Thyroid gland (tissue), 4 donors: Measurements from ENCODE around the gene CUL1. TPM values are rescaled to one million over a fixed set of nuclear protein-coding genes. Genes with fewer than 3 reads are reported as not detected.

ENCODE experiments used
- DNase-seq, 2 donors: peaks; one replicate each; pipeline ENCODE4 v3.0.0-alpha.2; 2019
- H3K27ac ChIP-seq, 3 donors: fragments of 200-600 bp; sonication (generic); 1 replicate in 2 of 3; 2 replicates in 1 of 3; pipeline ENCODE4 v1.5.1; 2016 to 2019; ENCODE audit warnings: mild to moderate bottlenecking in 1 of 3, moderate library complexity in 1 of 3
- H3K27me3 ChIP-seq: fragments of 200-600 bp; sonication (generic); one replicate; pipeline ENCODE4 v1.5.1; 2019
- H3K36me3 ChIP-seq, 2 donors: fragments of 200-600 bp; sonication (generic); one replicate each; pipeline ENCODE4 v1.5.1; 2016 to 2019
- H3K4me1 ChIP-seq, 2 donors: fragments of 200-600 bp; sonication (generic); one replicate each; pipeline ENCODE4 v1.5.1; 2017 to 2019
- H3K4me3 ChIP-seq, 3 donors: fragments of 200-600 bp; sonication (generic); replicated peaks in 1 of 3; 1 replicate in 2 of 3; 2 replicates in 1 of 3; pipeline ENCODE4 v1.5.1; 2016; ENCODE audit warnings: mild to moderate bottlenecking in 1 of 3
- H3K9me3 ChIP-seq: fragments of 200-600 bp; sonication (generic); one replicate; pipeline ENCODE4 v1.5.1; 2017
- POLR2A ChIP-seq, 2 donors: fragments of 450-650 bp; IDR thresholded peaks; one replicate each; pipeline ENCODE4 v1.6.1; 2017; ENCODE audit warnings: antibody characterized with exemption in 2 of 2, mild to moderate bottlenecking in 2 of 2, moderate library complexity in 1 of 2
- WGBS, 2 donors: methylation state at CpG; one replicate each; pipeline ENCODE4 v1.1.5; 2017; 5-methylcytosine and 5-hydroxymethylcytosine counted together
- intact Hi-C: fragments of 100-400 bp; cut with DNase I; formaldehyde crosslinking; loops from one replicate; pipeline ENCODE4 v1.15.1; 2023
- total RNA-seq, 4 donors: library from RNA; depleted of rRNA; stranded (reverse); fragments of >200 nt; gene quantifications; one replicate each; pipeline ENCODE4 v1.2.3, GENCODE V29; 2016
- TF ChIP-seq, protein P1 (sequence below), 6 experiments: fragments of 200-600 bp in 3 of 6; fragments of 450-650 bp in 3 of 6; sonication (generic) in 3 of 6; IDR thresholded peaks; one replicate each; pipeline ENCODE4 v1.5.1; 2016 to 2019; ENCODE audit warnings: antibody characterized with exemption in 6 of 6, mild to moderate bottlenecking in 2 of 6, inconsistent platforms in 1 of 6, moderate library complexity in 1 of 6

Gene CUL1
- total RNA-seq, 4 donors from 2014 or later: 51.3 to 53.4 (median 52.9) TPM

DNA sequence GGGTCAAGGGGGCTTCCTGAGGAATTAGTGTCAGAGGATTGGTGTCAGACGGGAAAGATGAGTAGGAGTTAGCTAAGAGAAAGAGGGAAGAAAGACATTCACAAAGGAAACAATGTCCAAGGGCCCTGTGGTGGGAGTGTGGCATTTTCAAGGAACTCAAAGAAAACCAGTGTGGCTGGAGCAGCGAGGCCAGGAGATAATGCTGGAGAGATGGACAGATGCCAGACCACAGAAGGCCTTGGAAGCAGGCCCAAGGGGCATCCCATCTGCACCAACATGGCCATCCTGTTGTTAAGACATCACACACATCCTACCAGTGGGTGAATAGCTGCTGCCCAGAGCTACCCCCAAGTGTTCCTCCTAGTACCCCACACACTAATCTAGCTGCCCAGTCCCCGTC is 36.1 kb upstream of the CUL1 start:
- intact Hi-C loops: no loop called here
- H3K9me3 ChIP-seq: no peaks in the 10 kb centered on the region
- 81 to 90% methylated on average over 3 of the region's 3 CpGs for WGBS, 2 donors
- TF ChIP-seq, protein P1, sequence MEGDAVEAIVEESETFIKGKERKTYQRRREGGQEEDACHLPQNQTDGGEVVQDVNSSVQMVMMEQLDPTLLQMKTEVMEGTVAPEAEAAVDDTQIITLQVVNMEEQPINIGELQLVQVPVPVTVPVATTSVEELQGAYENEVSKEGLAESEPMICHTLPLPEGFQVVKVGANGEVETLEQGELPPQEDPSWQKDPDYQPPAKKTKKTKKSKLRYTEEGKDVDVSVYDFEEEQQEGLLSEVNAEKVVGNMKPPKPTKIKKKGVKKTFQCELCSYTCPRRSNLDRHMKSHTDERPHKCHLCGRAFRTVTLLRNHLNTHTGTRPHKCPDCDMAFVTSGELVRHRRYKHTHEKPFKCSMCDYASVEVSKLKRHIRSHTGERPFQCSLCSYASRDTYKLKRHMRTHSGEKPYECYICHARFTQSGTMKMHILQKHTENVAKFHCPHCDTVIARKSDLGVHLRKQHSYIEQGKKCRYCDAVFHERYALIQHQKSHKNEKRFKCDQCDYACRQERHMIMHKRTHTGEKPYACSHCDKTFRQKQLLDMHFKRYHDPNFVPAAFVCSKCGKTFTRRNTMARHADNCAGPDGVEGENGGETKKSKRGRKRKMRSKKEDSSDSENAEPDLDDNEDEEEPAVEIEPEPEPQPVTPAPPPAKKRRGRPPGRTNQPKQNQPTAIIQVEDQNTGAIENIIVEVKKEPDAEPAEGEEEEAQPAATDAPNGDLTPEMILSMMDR (IDR thresholded peaks at IDR 0.05): no peak
- TF ChIP-seq POLR2A (IDR thresholded peaks at IDR 0.05): no peak
- H3K27me3 ChIP-seq: no peaks in the 10 kb centered on the region
- H3K36me3 ChIP-seq: no peaks in the 10 kb centered on the region
- no peak overlapping the region for H3K4me3 ChIP-seq
- peaks cover 0 to 8% of the 10 kb centered on the region in 2 donors for H3K4me1 ChIP-seq
- H3K27ac ChIP-seq: no peak overlapping the region
- DNase-seq: no peak

DNA sequence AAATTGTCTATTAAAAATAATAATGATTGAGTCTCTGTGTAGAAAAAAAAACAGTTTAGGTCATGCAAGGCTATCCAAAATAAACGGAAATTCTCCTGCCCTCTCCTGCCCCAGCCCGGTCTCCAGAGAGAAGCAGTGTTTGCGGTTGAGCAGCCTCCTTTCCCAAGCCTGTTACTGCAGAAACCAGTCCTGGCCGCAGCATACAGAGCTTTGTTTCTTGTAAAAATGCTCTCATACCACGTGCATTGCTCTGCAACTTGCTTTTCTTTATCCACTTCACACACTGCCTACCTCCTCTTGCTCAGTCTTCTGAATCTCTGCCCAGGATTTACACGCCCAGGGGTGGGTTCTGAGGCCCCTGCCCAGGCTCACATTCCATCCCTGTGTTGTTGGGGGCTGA is 34.4 kb upstream of the CUL1 start:
- DNase-seq: peak; percentile 17 to 33
- no peaks in the 10 kb centered on the region for H3K9me3 ChIP-seq
- no peak overlapping the region for H3K27ac ChIP-seq
- intact Hi-C loops: no loop called here
- H3K4me3 ChIP-seq: no peak overlapping the region
- H3K36me3 ChIP-seq: no peaks in the 10 kb centered on the region
- no peaks in the 10 kb centered on the region for H3K27me3 ChIP-seq
- H3K4me1 ChIP-seq: peaks cover 0 to 8% of the 10 kb centered on the region in 2 donors
- TF ChIP-seq, protein P1 (IDR thresholded peaks at IDR 0.05): no peak
- TF ChIP-seq POLR2A (IDR thresholded peaks at IDR 0.05): no peak
- WGBS, 2 donors: 5 to 10% methylated on average over 6 of the region's 6 CpGs

- TF ChIP-seq, protein P1 (IDR thresholded peaks at IDR 0.05): no peak
- TF ChIP-seq POLR2A (IDR thresholded peaks at IDR 0.05): no peak
- no peaks in the 10 kb centered on the region for H3K9me3 ChIP-seq
- no peaks in the 10 kb centered on the region for H3K27me3 ChIP-seq
- H3K27ac ChIP-seq: no peak overlapping the region
- H3K4me1 ChIP-seq: peaks cover 0 to 8% of the 10 kb centered on the region in 2 donors
- H3K36me3 ChIP-seq: no peaks in the 10 kb centered on the region
- no peak overlapping the region for H3K4me3 ChIP-seq
- intact Hi-C loops: no loop called here
- DNase-seq: no peak
- WGBS, 2 donors: 85% methylated on average over 4 of the region's 4 CpGs
Observed at GRCh38 chr7:148665221-148665620, 33.5 kb upstream of the CUL1 start.

DNA sequence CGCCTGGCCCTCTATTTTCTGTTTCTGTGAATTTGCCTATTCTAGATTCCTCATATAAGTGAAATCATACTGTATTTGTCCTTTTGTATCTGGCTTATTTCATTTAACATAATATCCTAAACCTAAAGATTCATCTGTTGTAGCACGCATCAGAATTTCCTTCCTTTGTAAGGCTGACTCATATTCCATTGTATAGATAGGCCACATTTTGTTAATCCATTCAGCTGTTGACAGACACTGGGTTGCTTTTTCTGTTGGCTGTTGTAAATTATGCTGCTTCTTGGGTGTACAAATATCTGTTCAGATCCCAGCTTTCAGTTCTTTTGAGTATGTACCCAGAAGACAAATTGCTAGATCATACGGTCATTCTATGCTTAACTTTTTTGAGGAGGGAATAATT is 28.8 kb upstream of the CUL1 start:
- Histone ChIP-seq H3K4me3 (no peak overlapping the region), H3K4me1 (no peaks in the 10 kb centered on the region), H3K36me3 (no peaks in the 10 kb centered on the region), H3K27me3 (no peaks in the 10 kb centered on the region), H3K27ac (no peak overlapping the region), H3K9me3 (no peaks in the 10 kb centered on the region)
- 91 to 92% methylated on average over 3 of the region's 3 CpGs for whole genome bisulfite sequencing, 2 donors
- TF ChIP-seq, protein P1 (IDR thresholded peaks at IDR 0.05): no peak
- no peak for TF ChIP-seq POLR2A (IDR thresholded peaks at IDR 0.05)
- intact Hi-C loops: no loop called here
- no peak for DNase-seq

- no peak overlapping the region for H3K27ac ChIP-seq
- H3K4me1 ChIP-seq: no peaks in the 10 kb centered on the region
- no peaks in the 10 kb centered on the region for H3K9me3 ChIP-seq
- TF ChIP-seq, protein P1 (IDR thresholded peaks at IDR 0.05): no peak
- TF ChIP-seq POLR2A (IDR thresholded peaks at IDR 0.05): no peak
- no peak overlapping the region for H3K4me3 ChIP-seq
- H3K27me3 ChIP-seq: no peaks in the 10 kb centered on the region
- intact Hi-C loops: no loop called here
- no peaks in the 10 kb centered on the region for H3K36me3 ChIP-seq
- 86 to 90% methylated on average over 4 of the region's 4 CpGs for WGBS, 2 donors
- DNase-seq: no peak
Observed at GRCh38 chr7:148670374-148670773, 28.3 kb upstream of the CUL1 start.
